HG03039 (cell line): ENCODE measurements around the gene POLR2C.

Experiments used
- ATAC-seq: cut with Tn5 transposase; IDR thresholded peaks from one replicate; pipeline ENCODE4 v1.9.1; 2021; ENCODE audit warnings: mild to moderate bottlenecking, moderate library complexity; ENCODE audit not compliant: unreplicated experiment

Gene POLR2C

GRCh38 chr16:57447186-57447962 lies 15.1 kb upstream of the POLR2C start, which contains the start of the genes CIAPIN1 and COQ9:
Gene CIAPIN1, minus strand, starts transcription at chr16:57447385. Its CDS starts 6,457 bp downstream, at chr16:57440928.
Gene COQ9, plus strand, starts transcription at chr16:57447479. Its CDS starts 27 bp downstream, at chr16:57447506.
- ATAC-seq, result peak; percentile 98

DNA sequence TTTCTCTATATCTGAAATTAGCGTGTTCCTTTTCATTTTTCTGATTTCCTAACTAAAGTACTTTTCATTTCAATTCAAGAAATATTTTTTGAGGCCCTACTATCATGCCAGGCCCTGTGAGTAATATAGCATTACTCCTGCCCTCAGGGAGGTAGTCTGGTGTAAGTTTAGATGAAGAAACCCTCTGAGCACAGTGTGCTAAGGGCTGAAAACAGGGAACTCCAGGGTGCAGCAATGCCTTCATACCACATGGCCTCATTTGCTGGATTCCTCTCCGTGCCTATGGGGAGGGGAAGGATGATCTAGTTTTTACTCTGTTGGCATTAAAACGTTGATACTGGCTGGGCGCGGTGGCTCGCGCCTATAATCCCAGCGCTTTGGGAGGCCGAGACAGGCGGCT lies 10.5 kb upstream of the POLR2C start:
- no peak for ATAC-seq

DNA sequence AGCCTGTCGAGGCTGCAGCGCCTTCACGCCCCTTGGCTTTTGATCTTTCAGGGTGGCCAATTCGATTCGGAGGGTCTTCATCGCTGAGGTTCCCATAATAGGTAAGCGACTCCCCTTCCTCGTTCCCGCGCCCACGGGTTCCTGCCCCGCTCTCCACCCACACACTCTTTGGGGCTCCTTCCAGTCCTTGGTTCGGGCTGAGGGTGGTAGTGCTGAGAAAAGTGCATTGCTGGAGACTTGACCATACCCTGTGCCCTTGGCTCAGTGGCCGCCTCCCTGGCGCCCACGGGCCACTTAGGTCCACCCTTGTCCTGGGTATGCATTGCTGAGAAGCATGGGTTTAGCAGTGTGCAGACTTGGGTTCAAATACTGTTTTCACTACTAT lies 491 bp downstream of the POLR2C start:
- no peak for ATAC-seq

GRCh38 chr16:57464523-57464922 lies 2.0 kb downstream of the POLR2C start:
- no peak for ATAC-seq

GRCh38 chr16:57468346-57468745 lies 5.9 kb downstream of the POLR2C start:
- ATAC-seq, result no peak

DNA sequence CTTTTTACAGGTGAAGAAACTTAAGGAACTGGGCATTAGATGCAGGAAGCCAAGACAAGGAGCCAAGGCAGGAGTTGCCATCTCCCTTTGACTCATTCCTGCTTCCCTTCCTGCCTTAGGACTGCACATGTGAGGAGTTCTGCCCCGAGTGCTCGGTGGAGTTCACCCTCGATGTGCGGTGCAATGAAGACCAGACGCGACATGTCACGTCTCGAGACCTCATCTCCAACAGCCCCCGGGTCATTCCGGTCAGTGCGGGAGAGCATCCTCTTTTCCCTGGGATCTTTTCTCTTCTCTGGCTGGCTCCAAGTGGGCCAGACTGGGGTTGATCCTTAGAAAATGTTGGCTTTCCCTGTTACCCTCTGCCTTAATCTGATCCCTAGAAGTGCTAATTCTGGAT lies 6.6 kb downstream of the POLR2C start:
- ATAC-seq, result no peak

DNA sequence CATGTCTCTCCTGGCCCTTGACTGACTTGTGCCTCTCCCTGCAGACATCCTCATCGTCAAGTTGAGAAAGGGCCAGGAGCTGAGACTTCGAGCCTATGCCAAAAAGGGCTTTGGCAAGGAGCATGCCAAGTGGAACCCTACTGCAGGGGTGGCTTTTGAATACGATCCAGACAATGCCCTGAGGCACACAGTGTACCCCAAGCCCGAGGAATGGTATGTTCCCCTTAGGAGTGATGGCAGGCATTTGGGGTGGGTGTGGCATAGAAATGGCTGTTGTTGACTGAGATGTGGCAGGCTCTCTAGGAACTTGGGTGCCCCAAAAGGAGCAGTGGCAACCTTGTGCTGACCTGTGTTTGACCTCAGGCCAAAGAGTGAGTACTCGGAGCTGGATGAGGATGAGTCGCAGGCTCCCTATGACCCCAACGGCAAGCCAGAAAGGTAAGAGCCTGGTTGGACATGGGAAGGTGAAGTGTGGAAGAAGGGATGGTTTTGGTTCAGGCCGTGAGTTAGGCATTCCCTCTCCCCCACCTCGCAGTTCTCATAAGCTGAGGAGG lies 7.5 kb downstream of the POLR2C start:
- ATAC-seq, result no peak

GRCh38 chr16:57470711-57471110 lies 8.2 kb downstream of the POLR2C start:
- ATAC-seq, result no peak

DNA sequence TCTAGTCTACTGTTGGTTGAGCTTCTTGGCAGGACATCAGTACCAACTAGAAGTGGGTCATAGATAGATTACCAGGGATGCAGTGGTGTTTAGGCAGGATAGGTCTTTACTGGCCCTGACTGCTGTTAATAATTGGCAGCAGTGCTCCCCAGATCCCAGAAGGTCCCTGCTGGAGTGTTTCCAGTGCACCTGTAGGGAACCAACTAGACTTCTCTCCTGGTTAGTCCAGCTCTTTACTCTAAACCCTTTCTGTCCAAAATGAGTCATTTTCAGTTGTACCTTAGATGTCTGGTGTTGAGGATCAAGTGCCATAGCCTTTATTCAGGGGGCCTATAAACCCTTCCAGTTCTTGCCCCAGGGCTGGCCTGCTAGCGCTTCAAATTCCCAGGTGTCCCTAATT lies 8.7 kb downstream of the POLR2C start:
- ATAC-seq, result no peak

GRCh38 chr16:57471852-57472664 lies 9.6 kb downstream of the POLR2C start:
- no peak for ATAC-seq

DNA sequence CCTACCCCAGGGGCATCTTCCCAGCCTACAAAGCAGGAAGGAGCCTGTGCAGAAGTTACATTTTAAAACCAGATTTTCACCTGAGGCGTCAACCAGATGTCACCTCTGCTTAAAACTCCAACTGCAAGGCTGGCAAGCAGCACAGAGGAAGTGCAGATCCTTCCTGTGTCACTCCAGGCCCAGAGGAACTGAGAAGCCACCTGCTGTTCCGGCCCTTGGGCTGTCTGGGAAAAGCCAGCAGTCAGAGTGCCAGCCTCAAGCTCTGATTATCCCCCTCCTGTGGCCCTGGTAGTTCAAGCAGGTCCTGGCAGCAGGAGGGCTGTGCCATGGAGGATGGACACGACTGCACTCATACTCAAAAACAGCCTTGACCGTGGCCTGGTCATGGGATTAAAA lies 10.2 kb downstream of the POLR2C start:
- no peak for ATAC-seq

GRCh38 chr16:57473176-57473840 lies 10.8 kb downstream of the POLR2C start:
- ATAC-seq, result no peak

DNA sequence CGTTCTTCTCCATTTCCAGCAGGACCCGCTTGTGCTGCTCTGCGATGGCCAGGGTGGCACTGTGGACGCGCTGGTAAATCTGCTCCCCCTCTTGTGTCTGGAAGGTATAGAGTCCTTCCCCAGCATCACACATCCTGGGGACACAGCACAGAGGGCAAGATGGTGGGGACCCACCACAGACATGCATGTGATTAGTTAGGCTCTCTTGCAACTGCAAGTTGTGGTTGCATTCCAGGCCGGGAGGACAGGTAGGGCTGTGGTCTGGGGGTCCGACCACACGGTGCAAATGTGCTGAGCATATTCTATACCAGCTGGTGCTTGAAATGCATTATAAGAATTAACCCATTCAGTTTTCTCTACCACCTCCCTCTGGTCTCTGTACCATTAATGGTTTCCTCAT lies 11.4 kb downstream of the POLR2C start:
- ATAC-seq, result no peak

DNA sequence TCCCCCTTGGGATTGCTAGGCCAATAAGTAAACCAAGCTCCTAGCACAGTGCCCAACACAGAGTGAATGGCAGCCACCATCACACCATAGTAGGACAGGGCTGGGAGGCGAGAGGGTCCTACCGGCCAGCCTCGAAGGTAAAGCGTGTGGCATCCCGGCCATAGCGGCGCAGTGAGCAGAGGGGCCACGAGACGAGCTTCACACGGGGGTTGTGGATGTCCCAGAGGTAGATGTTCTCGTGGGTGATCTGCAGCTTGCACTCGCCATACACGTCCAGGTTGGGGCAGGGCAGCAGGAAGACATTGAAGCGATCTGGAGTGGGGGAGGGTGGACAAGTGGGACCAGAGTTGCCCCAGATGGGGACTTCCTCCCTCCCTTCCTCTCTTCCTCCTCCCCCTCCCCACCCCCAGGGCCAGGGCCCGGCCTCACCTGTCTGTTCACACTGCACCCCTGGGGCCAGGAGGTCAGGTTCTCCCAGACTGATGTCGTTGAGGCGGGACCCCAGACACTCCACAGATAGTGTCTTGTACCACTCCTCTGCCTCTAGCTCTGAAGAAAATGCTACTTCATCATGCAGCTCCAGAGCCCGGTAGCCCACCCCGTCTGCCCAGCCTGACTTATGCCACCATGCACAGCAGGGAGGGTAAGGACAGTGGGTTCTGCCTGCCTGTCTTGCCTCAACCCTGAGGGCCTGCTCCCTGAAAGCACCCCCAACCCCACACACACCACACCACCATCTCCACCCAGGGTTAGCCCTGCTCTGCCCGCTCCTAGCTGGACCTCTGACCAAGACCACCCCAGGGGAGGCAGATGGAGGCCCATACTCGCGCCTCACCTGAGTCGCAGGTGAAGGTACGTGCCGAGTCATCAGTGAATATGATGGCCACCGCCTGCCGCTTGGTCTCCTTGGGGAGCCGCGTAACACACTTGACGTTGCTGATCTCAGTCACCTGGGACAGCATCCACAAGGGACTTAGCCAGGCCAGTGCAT lies 12.5 kb downstream of the POLR2C start:
- no peak for ATAC-seq

GRCh38 chr16:57475711-57476339 lies 13.3 kb downstream of the POLR2C start:
- ATAC-seq, result peak; percentile 88

DNA sequence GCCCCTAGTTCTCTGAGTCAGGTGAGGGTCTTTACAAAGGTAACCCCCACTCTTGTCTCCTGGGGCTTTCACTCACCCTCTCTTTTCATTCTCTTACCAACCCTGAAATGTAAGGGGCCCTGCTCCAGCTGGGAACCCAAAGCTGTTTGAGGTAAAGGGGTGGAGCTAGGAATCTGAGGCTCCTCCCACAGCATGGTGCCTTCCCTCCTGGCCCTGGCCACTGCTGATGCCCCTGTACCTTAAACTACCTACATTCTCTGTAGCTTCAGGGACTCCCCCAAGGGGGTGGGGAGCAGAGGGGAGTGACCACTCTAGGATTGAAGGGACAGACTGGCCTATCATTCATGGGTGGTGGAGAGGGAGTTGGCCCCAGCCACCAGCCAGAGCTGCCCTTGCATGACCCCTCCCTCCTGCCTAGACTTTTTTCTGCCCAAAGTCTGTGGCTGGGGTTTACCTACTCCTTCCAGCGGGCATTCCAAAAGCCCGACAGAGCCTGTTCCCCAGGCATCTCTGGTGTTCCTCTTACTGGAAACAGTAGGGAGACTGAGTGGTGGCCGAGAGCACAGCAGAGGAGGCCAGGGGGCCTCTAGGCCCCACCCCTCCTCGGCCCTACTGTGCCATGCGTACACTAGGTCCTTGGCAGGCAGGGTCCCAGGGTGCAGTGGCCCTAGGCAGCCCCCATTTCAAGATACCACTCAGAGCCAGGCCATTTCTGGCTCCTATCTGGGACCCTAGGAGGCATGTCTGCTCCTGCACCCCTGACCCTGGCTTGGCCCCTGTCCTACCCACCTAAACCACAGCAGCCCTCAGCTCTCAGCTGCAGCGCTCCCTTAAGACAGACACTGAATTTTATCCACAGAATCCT lies 14.3 kb downstream of the POLR2C start:
- no peak for ATAC-seq

GRCh38 chr16:57477531-57478202 lies 15.2 kb downstream of the POLR2C start:
- no peak for ATAC-seq
